Aorta (tissue), 5 donors: ENCODE measurements around the gene STIM2. TPM values are rescaled to one million over a fixed set of nuclear protein-coding genes. Genes with fewer than 3 reads are reported as not detected.
"Not testable (repeated sequence)": the region's sequence is repeated elsewhere in the genome, so short reads cannot be mapped to it uniquely, and the experiment has no call there.

Experiments used
- ATAC-seq: fragments of 200-7000 bp; cut with Tn5 transposase; one replicate; pipeline ENCODE4 v1.9.1; 2022; ENCODE audit warnings: moderate library complexity; ENCODE audit not compliant: low FRiP score
- DNase-seq, 2 donors: peaks; one replicate each; pipeline ENCODE4 v3.0.0-alpha.2; 2020
- H3K27ac ChIP-seq, 2 donors: one replicate each; pipeline ENCODE4 v1.5.1; 2013; ENCODE audit warnings: low read length in 2 of 2, mild to moderate bottlenecking in 2 of 2, moderate library complexity in 2 of 2, control low read depth in 1 of 2, inconsistent platforms in 1 of 2, low read depth in 1 of 2
- H3K27me3 ChIP-seq, 2 donors: one replicate each; pipeline ENCODE4 v1.6.1; 2013; ENCODE audit warnings: control low read depth in 1 of 2, low read length in 1 of 2, mild to moderate bottlenecking in 1 of 2, moderate library complexity in 1 of 2; ENCODE audit not compliant: insufficient read depth in 2 of 2, control insufficient read depth in 1 of 2
- H3K36me3 ChIP-seq, 2 donors: one replicate each; pipeline ENCODE4 v1.6.1; 2013; ENCODE audit warnings: control low read depth in 1 of 2, low read length in 1 of 2, mild to moderate bottlenecking in 1 of 2; ENCODE audit not compliant: insufficient read depth in 2 of 2, control insufficient read depth in 1 of 2
- H3K4me1 ChIP-seq, 2 donors: one replicate each; pipeline ENCODE4 v1.6.1; 2013; ENCODE audit warnings: low read length in 2 of 2, control low read depth in 1 of 2, mild to moderate bottlenecking in 1 of 2, moderate library complexity in 1 of 2; ENCODE audit not compliant: insufficient read depth in 2 of 2, control insufficient read depth in 1 of 2
- H3K4me3 ChIP-seq, 2 donors: one replicate each; pipeline ENCODE4 v1.5.1; 2013; ENCODE audit warnings: low read length in 2 of 2, control low read depth in 1 of 2, mild to moderate bottlenecking in 1 of 2
- H3K9me3 ChIP-seq: one replicate; pipeline ENCODE4 v1.6.1; 2013; ENCODE audit warnings: mild to moderate bottlenecking, low read length; ENCODE audit not compliant: control insufficient read depth
- WGBS, 2 donors: extraction: QIAGEN DNeasy Blood & Tissue Kit; methylation state at CpG; one replicate each; pipeline ENCODE4 v1.1.7; 2013; 5-methylcytosine and 5-hydroxymethylcytosine counted together
- intact Hi-C, 2 donors: fragments of 100-400 bp; cut with DNase I; formaldehyde crosslinking; loops; one replicate each; pipeline versions ENCODE4 v1.14.2 to v1.15.0; 2022
- polyA plus RNA-seq, 2 donors: library from polyadenylated mRNA; stranded (reverse); fragments of 200-250 nt; gene quantifications; one replicate each; pipeline ENCODE4 v1.2.3, GENCODE V29; 2013
- total RNA-seq, 2 donors: library from RNA; stranded (reverse); fragmentation: NEBNext Ultra II Directional; extraction: Animal tissue kit (Norgen Biotek cat#: 25700); gene quantifications; one replicate each; pipeline ENCODE4 v1.2.1, GENCODE V29; 2021
- donor health status: healthy with polysubstance abuse.
- donor health status: Bipolar disorder and iron deficiency.
- donor health status: DM: no; HTN: no; CAD: no.
- donor health status: DM: no; HTN: no; CAD: no.
- donor health status: DM: yes; HTN: yes; CAD: no.

The STIM2 gene
- total and polyA plus RNA-seq, 4 donors, result 5.0 to 31.2 (median 12.7) TPM

GRCh38 chr4:27024805-27025204, 164.2 kb downstream of the STIM2 start:
- 30 to 38% methylated on average over 2 of the region's 2 CpGs for WGBS, 2 donors
- no peak for ATAC-seq

GRCh38 chr4:27027428-27027827, 166.8 kb downstream of the STIM2 start:
- no peak for ATAC-seq
- Histone ChIP-seq H3K36me3 (no peaks in the 10 kb centered on the region), H3K4me3 (no peak overlapping the region), H3K27me3 (no peaks in the 10 kb centered on the region), H3K4me1 (no peaks in the 10 kb centered on the region), H3K27ac (no peak overlapping the region), H3K9me3 (no peaks in the 10 kb centered on the region)
- no peak for DNase-seq
- 82 to 85% methylated on average over 2 of the region's 2 CpGs for WGBS, 2 donors
- intact Hi-C loops, result no loop called here

More at GRCh38 chr4:27024805-27025204, 164.2 kb downstream of the STIM2 start:
- H3K9me3 ChIP-seq, result no peaks in the 10 kb centered on the region
- DNase-seq, result no peak
- no peak overlapping the region for H3K4me3 ChIP-seq
- intact Hi-C loops, result no loop called here
- H3K4me1 ChIP-seq, result no peaks in the 10 kb centered on the region
- H3K27me3 ChIP-seq, result no peaks in the 10 kb centered on the region
- no peaks in the 10 kb centered on the region for H3K36me3 ChIP-seq
- H3K27ac ChIP-seq, result no peak overlapping the region

- 96 to 97% methylated on average over 3 of the region's 3 CpGs for WGBS, 2 donors
Measured at GRCh38 chr4:27035127-27035526, 174.5 kb downstream of the STIM2 start.

GRCh38 chr4:27040356-27040755, 179.7 kb downstream of the STIM2 start:
- H3K36me3 ChIP-seq, result no peaks in the 10 kb centered on the region
- H3K9me3 ChIP-seq, result peaks cover 1% of the 10 kb centered on the region
- intact Hi-C loops, result no loop called here
- no peak overlapping the region for H3K27ac ChIP-seq
- DNase-seq (no peak), ATAC-seq (no peak)
- 79 to 85% methylated on average over 6 of the region's 6 CpGs for WGBS, 2 donors
- H3K4me3 ChIP-seq, result no peak overlapping the region
- no peaks in the 10 kb centered on the region for H3K4me1 ChIP-seq
- H3K27me3 ChIP-seq, result no peaks in the 10 kb centered on the region

More at GRCh38 chr4:27035127-27035526, 174.5 kb downstream of the STIM2 start:
- H3K4me1 ChIP-seq, intact Hi-C loops, ATAC-seq, H3K27ac ChIP-seq, H3K4me3 ChIP-seq, H3K36me3 ChIP-seq, H3K9me3 ChIP-seq, DNase-seq, H3K27me3 ChIP-seq: not testable (repeated sequence)

- intact Hi-C loops, result no loop called here
- H3K4me1 ChIP-seq, result no peaks in the 10 kb centered on the region
- no peaks in the 10 kb centered on the region for H3K27me3 ChIP-seq
- H3K27ac ChIP-seq, result no peak overlapping the region
- no peak overlapping the region for H3K4me3 ChIP-seq
- peaks cover 1% of the 10 kb centered on the region for H3K9me3 ChIP-seq
- DNase-seq (no peak), ATAC-seq (no peak)
- no peaks in the 10 kb centered on the region for H3K36me3 ChIP-seq
- 67 to 82% methylated on average over 2 of the region's 2 CpGs for WGBS, 2 donors
Measured at GRCh38 chr4:27042411-27042810, 181.8 kb downstream of the STIM2 start.

- H3K9me3 ChIP-seq, result peaks cover 1% of the 10 kb centered on the region
- H3K4me3 ChIP-seq, result no peak overlapping the region
- H3K27ac ChIP-seq, result no peak overlapping the region
- no peaks in the 10 kb centered on the region for H3K36me3 ChIP-seq
- intact Hi-C loops, result no loop called here
- DNase-seq (no peak), ATAC-seq (no peak)
- H3K27me3 ChIP-seq, result peaks cover 0 to 1% of the 10 kb centered on the region in 2 donors
- WGBS, 2 donors, result 47 to 48% methylated on average over 1 of the region's 1 CpG
- no peaks in the 10 kb centered on the region for H3K4me1 ChIP-seq
Measured at GRCh38 chr4:27043200-27043599, 182.6 kb downstream of the STIM2 start.

GRCh38 chr4:27046851-27047250, 186.2 kb downstream of the STIM2 start:
- WGBS, 2 donors, result 23 to 36% methylated on average over 1 of the region's 1 CpG

GRCh38 chr4:27048429-27049238, 188.0 kb downstream of the STIM2 start:
- intact Hi-C loops, result no loop called here
- peak overlapping the region; percentile 24 to 50 for H3K4me3 ChIP-seq
- H3K4me1 ChIP-seq, result no peaks in the 10 kb centered on the region
- no peaks in the 10 kb centered on the region for H3K36me3 ChIP-seq
- no peak overlapping the region for H3K27ac ChIP-seq
- DNase-seq (no peak), ATAC-seq (peak; percentile 61)
- H3K27me3 ChIP-seq, result peaks cover 0 to 1% of the 10 kb centered on the region in 2 donors
- WGBS, 2 donors, result 14 to 19% methylated on average over 19 of the region's 19 CpGs
- H3K9me3 ChIP-seq, result peaks cover under 1% of the 10 kb centered on the region

More at GRCh38 chr4:27046851-27047250, 186.2 kb downstream of the STIM2 start:
- intact Hi-C loops, result no loop called here
- Histone ChIP-seq H3K4me1 (no peaks in the 10 kb centered on the region), H3K9me3 (peaks cover 1% of the 10 kb centered on the region), H3K36me3 (no peaks in the 10 kb centered on the region), H3K27ac (no peak overlapping the region), H3K27me3 (peaks cover 0 to 1% of the 10 kb centered on the region in 2 donors), H3K4me3 (no peak overlapping the region)
- DNase-seq (no peak), ATAC-seq (no peak)

GRCh38 chr4:27049239-27049829, 188.7 kb downstream of the STIM2 start:
- Histone ChIP-seq H3K27ac (no peak overlapping the region), H3K4me3 (no peak overlapping the region), H3K4me1 (no peaks in the 10 kb centered on the region), H3K9me3 (no peaks in the 10 kb centered on the region), H3K36me3 (no peaks in the 10 kb centered on the region), H3K27me3 (peaks cover 0 to 1% of the 10 kb centered on the region in 2 donors)
- intact Hi-C loops, result no loop called here
- ATAC-seq, result no peak
- DNase-seq, result no peak
- WGBS, 2 donors, result 38 to 45% methylated on average over 8 of the region's 8 CpGs
